Adrenal gland (tissue), 5 donors: ENCODE measurements around the gene KIF1A.

Source experiments
- POLR2A ChIP-seq, 2 donors: fragments of 450-650 bp; IDR thresholded peaks; one replicate each; pipeline ENCODE4 v1.6.1; 2017; ENCODE audit warnings: antibody characterized with exemption in 2 of 2, mild to moderate bottlenecking in 2 of 2, moderate library complexity in 1 of 2
- TF ChIP-seq, protein P1 (sequence below), 6 experiments: fragments of 450-650 bp in 4 of 6; fragments of 200-600 bp in 2 of 6; sonication (generic) in 1 of 6; IDR thresholded peaks; 1 replicate in 5 of 6; 2 replicates in 1 of 6; pipeline versions ENCODE4 v1.5.1 to v1.8.0; 2016 to 2021; ENCODE audit warnings: antibody characterized with exemption in 6 of 6, mild to moderate bottlenecking in 2 of 6, moderate library complexity in 1 of 6
- donor health status: DM: no; HTN: no; CAD: no.

DNA sequence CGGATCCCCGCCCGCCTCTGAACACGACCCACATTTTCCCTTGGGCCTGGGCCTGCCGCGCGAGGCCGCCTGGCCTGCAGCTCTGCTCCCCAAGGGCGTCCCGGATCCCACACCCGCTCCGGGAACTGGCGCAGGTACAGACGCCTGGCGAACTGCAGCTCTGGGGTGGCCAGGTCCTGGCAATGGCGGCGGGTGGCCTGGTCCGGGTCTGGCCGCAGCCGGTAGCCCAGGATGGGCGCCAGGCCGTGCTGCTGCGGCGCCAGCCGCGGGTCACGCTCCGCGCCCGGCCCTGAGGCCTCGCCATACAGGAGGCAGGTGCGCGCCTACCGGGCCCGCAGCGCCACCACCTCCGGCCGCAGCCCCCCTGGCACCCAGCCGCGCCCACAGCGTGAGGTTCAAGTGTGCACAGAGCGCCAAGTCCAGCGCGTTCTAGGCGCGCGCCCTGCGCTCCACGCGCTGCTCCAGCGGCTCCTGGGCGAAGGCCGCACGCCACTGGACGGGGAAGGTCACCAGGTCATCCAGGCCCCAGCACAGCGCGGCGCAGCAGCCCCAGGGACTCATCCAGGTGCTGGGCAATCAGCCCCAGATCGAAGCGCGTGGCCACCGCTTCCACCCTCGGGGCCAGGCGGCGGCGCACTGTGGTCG, 118.8 kb downstream of the KIF1A start:
- TF ChIP-seq, protein P1, sequence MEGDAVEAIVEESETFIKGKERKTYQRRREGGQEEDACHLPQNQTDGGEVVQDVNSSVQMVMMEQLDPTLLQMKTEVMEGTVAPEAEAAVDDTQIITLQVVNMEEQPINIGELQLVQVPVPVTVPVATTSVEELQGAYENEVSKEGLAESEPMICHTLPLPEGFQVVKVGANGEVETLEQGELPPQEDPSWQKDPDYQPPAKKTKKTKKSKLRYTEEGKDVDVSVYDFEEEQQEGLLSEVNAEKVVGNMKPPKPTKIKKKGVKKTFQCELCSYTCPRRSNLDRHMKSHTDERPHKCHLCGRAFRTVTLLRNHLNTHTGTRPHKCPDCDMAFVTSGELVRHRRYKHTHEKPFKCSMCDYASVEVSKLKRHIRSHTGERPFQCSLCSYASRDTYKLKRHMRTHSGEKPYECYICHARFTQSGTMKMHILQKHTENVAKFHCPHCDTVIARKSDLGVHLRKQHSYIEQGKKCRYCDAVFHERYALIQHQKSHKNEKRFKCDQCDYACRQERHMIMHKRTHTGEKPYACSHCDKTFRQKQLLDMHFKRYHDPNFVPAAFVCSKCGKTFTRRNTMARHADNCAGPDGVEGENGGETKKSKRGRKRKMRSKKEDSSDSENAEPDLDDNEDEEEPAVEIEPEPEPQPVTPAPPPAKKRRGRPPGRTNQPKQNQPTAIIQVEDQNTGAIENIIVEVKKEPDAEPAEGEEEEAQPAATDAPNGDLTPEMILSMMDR (IDR thresholded peaks at IDR 0.05), result no peak
- TF ChIP-seq POLR2A (IDR thresholded peaks at IDR 0.05), result no peak
